IMR-90 (cell line): ENCODE data around the gene CLIC1. TPM values are rescaled to one million over a fixed set of nuclear protein-coding genes. Genes with fewer than 3 reads are reported as not detected.

ENCODE experiments used
- ATAC-seq: fragments of 200-7000 bp; cut with Tn5 transposase; 2 replicates; pipeline ENCODE4 v1.9.1; 2020; ENCODE audit warnings: low read depth, mild to moderate bottlenecking, moderate library complexity
- BruUV-seq: library from RNA; stranded (reverse); fragments of 400-500 nt; replicated peaks from 2 replicates; lab custom pipeline; 2021; lab: Mats Ljungman, UMichigan
- CTCF ChIA-PET: fragments of 300-600 bp; formaldehyde crosslinking; extraction: SDS; loops from one replicate; lab custom pipeline; 2021; ENCODE audit warnings: antibody characterized with exemption; lab: Yijun Ruan, JAX
- POLR2A ChIA-PET: fragments of 300-600 bp; sonication (Branson Sonifier 250); formaldehyde crosslinking; loops from one replicate; lab custom pipeline; 2022; ENCODE audit warnings: antibody characterized with exemption; ENCODE audit not compliant: unreplicated experiment; lab: Charles Lee
- DNase-seq: peaks from one replicate; pipeline ENCODE4 v3.0.0; 2013
- H2AFZ ChIP-seq: replicated peaks from 2 replicates; pipeline ENCODE3; 2013; ENCODE audit warnings: low read length, mild to moderate bottlenecking; ENCODE audit not compliant: poor library complexity
- H2AK5ac ChIP-seq: 2 replicates; pipeline ENCODE4 v1.6.1; 2013; ENCODE audit warnings: low read depth, low read length, inconsistent platforms
- H2AK9ac ChIP-seq: replicated peaks from 2 replicates; pipeline ENCODE3; 2013; ENCODE audit warnings: mild to moderate bottlenecking, low read depth, low read length, moderate library complexity; ENCODE audit not compliant: poor library complexity
- H2BK120ac ChIP-seq: 2 replicates; pipeline ENCODE4 v1.6.1; 2013; ENCODE audit warnings: low read depth, low read length, inconsistent platforms
- H2BK15ac ChIP-seq: 3 replicates; pipeline ENCODE4 v1.6.1; 2013; ENCODE audit warnings: low read depth, low read length, inconsistent platforms
- H2BK20ac ChIP-seq: 2 replicates; pipeline ENCODE4 v1.6.1; 2013; ENCODE audit warnings: low read depth, mild to moderate bottlenecking, inconsistent platforms, low read length, moderate library complexity
- H2BK5ac ChIP-seq: 2 replicates; pipeline ENCODE4 v1.6.1; 2013; ENCODE audit warnings: mild to moderate bottlenecking, low read depth, low read length, inconsistent platforms; ENCODE audit not compliant: poor library complexity, severe bottlenecking
- H3K14ac ChIP-seq: replicated peaks from 2 replicates; pipeline ENCODE4 v1.6.1; 2013; ENCODE audit warnings: low read depth, low read length, inconsistent platforms
- H3K18ac ChIP-seq: 2 replicates; pipeline ENCODE4 v1.6.1; 2013; ENCODE audit warnings: low read depth, low read length, control low read depth
- H3K23ac ChIP-seq: 2 replicates; pipeline ENCODE4 v1.6.1; 2013; ENCODE audit warnings: low read depth, low read length, inconsistent platforms
- H3K27ac ChIP-seq: 2 replicates; pipeline ENCODE4 v1.5.1; 2013; ENCODE audit warnings: mild to moderate bottlenecking, control low read depth, low read length; ENCODE audit not compliant: insufficient read depth
- H3K27me3 ChIP-seq: 2 replicates; pipeline ENCODE4 v1.6.1; 2013; ENCODE audit warnings: low read length; ENCODE audit not compliant: control insufficient read depth, insufficient read depth
- H3K36me3 ChIP-seq: 2 replicates; pipeline ENCODE4 v1.6.1; 2013; ENCODE audit warnings: low read length, mixed read lengths; ENCODE audit not compliant: control insufficient read depth, insufficient read depth
- H3K4ac ChIP-seq: 2 replicates; pipeline ENCODE4 v1.6.1; 2013; ENCODE audit warnings: low read depth, low read length, inconsistent platforms
- H3K4me1 ChIP-seq: 2 replicates; pipeline ENCODE4 v1.6.1; 2013; ENCODE audit warnings: low read length, mixed read lengths; ENCODE audit not compliant: control insufficient read depth, insufficient read depth
- H3K4me2 ChIP-seq: 2 replicates; pipeline ENCODE4 v1.6.1; 2013; ENCODE audit warnings: low read depth, mild to moderate bottlenecking, control low read depth, low read length, moderate library complexity
- H3K4me3 ChIP-seq: 2 replicates; pipeline ENCODE4 v1.5.1; 2013; ENCODE audit warnings: low read depth, mild to moderate bottlenecking, control low read depth, low read length, moderate library complexity; ENCODE audit not compliant: insufficient read depth
- H3K56ac ChIP-seq: 2 replicates; pipeline ENCODE4 v1.6.1; 2013; ENCODE audit warnings: low read length, inconsistent platforms; ENCODE audit not compliant: insufficient read depth; ENCODE audit errors: extremely low read depth
- H3K79me1 ChIP-seq, 2 experiments: 2 replicates each; pipeline ENCODE4 v1.6.1; 2013; ENCODE audit warnings: low read length in 2 of 2, inconsistent platforms in 1 of 2, low read depth in 1 of 2
- H3K9ac ChIP-seq: 2 replicates; pipeline ENCODE4 v1.6.1; 2013; ENCODE audit warnings: low read depth, low read length, control low read depth
- H3K9me1 ChIP-seq: 2 replicates; pipeline ENCODE4 v1.6.1; 2013; ENCODE audit warnings: low read length, inconsistent platforms; ENCODE audit not compliant: insufficient read depth
- H3K9me3 ChIP-seq: 2 replicates; pipeline ENCODE4 v1.6.1; 2013; ENCODE audit warnings: low read length; ENCODE audit not compliant: control insufficient read depth, insufficient read depth
- H4K20me1 ChIP-seq: 2 replicates; pipeline ENCODE4 v1.6.1; 2013; ENCODE audit warnings: low read length, inconsistent platforms; ENCODE audit not compliant: insufficient read depth
- H4K5ac ChIP-seq: 2 replicates; pipeline ENCODE4 v1.6.1; 2013; ENCODE audit warnings: mild to moderate bottlenecking, low read depth, low read length, control low read depth
- H4K8ac ChIP-seq, 2 experiments: 2 replicates each; pipeline ENCODE4 v1.6.1; 2013; ENCODE audit warnings: low read depth in 2 of 2, low read length in 2 of 2, control low read depth in 1 of 2, inconsistent platforms in 1 of 2
- H4K91ac ChIP-seq: 2 replicates; pipeline ENCODE4 v1.6.1; 2013; ENCODE audit warnings: low read depth, low read length, inconsistent platforms; ENCODE audit not compliant: insufficient read depth
- BHLHE40 ChIP-seq: fragments of 150-350 bp; IDR thresholded peaks from 2 replicates; pipeline ENCODE4 v1.6.1; 2016; ENCODE audit warnings: mild to moderate bottlenecking, low read depth, low read length
- CEBPB ChIP-seq: IDR thresholded peaks from 2 replicates; pipeline ENCODE4 v1.6.1; 2012; ENCODE audit warnings: low read depth, low read length, improper control_type of control experiment
- CHD1 ChIP-seq: IDR thresholded peaks from 2 replicates; pipeline ENCODE4 v1.6.1; 2012; ENCODE audit warnings: low read depth, low read length, improper control_type of control experiment
- CTCF ChIP-seq: conservative IDR thresholded peaks from 2 replicates; pipeline ENCODE4 v1.5.1; 2012; ENCODE audit warnings: mild to moderate bottlenecking, low read depth, low read length, improper control_type of control experiment
- ELK1 ChIP-seq: fragments of 150-350 bp; IDR thresholded peaks from 2 replicates; pipeline ENCODE4 v1.6.1; 2016; ENCODE audit warnings: low read depth, mild to moderate bottlenecking, low read length, moderate library complexity, borderline replicate concordance
- FOS ChIP-seq: fragments of 150-350 bp; IDR thresholded peaks from 2 replicates; pipeline ENCODE4 v1.6.1; 2016; ENCODE audit warnings: low read depth, low read length
- MAFK ChIP-seq: IDR thresholded peaks from 2 replicates; pipeline ENCODE4 v1.6.1; 2012; ENCODE audit warnings: low read depth, low read length, improper control_type of control experiment
- MAZ ChIP-seq: IDR thresholded peaks from 2 replicates; pipeline ENCODE4 v1.6.1; 2012; ENCODE audit warnings: low read depth, mild to moderate bottlenecking, low read length, improper control_type of control experiment, moderate library complexity, borderline replicate concordance
- MXI1 ChIP-seq: IDR thresholded peaks from 2 replicates; pipeline ENCODE4 v1.6.1; 2012; ENCODE audit warnings: low read depth, mild to moderate bottlenecking, low read length, moderate library complexity, borderline replicate concordance
- NFE2L2 ChIP-seq: fragments of 150-350 bp; IDR thresholded peaks from 2 replicates; pipeline ENCODE4 v1.6.1; 2016; ENCODE audit warnings: low read depth, mild to moderate bottlenecking, low read length
- POLR2A ChIP-seq: IDR thresholded peaks from 2 replicates; pipeline ENCODE4 v1.6.1; 2012; ENCODE audit warnings: mild to moderate bottlenecking, low read depth, low read length
- RAD21 ChIP-seq: IDR thresholded peaks from 2 replicates; pipeline ENCODE4 v1.6.1; 2012; ENCODE audit warnings: low read length, improper control_type of control experiment
- RCOR1 ChIP-seq: IDR thresholded peaks from 2 replicates; pipeline ENCODE4 v1.6.1; 2012; ENCODE audit warnings: mild to moderate bottlenecking, low read length, improper control_type of control experiment; ENCODE audit not compliant: insufficient replicate concordance
- RFX5 ChIP-seq: IDR thresholded peaks from 2 replicates; pipeline ENCODE4 v1.8.0; 2012; ENCODE audit warnings: low read depth, mild to moderate bottlenecking, low read length, moderate library complexity
- SMC3 ChIP-seq: fragments of 150-350 bp; IDR thresholded peaks from 2 replicates; pipeline ENCODE4 v1.6.1; 2016; ENCODE audit warnings: low read depth, mild to moderate bottlenecking, antibody characterized with exemption, low read length, moderate library complexity
- USF2 ChIP-seq: fragments of 150-350 bp; IDR thresholded peaks from 2 replicates; pipeline ENCODE4 v1.6.1; 2017; ENCODE audit warnings: mild to moderate bottlenecking, antibody characterized with exemption, low read length, low read depth
- WGBS, 2 experiments: methylation state at CpG; one replicate each; pipeline versions ENCODE4 v1.1.5 to v1.1.7; 2013; ENCODE audit warnings: missing lambda C conversion rate in 2 of 2; ENCODE audit not compliant: insufficient read length in 1 of 2; ENCODE audit errors: extremely low coverage in 2 of 2; 5-methylcytosine and 5-hydroxymethylcytosine counted together
- dilution Hi-C: fragments of 300-500 bp; cut with HindIII; formaldehyde crosslinking; loops from one replicate; pipeline ENCODE4 v1.14.3; 2018; ENCODE audit warnings: low sequenced_read_pairs; ENCODE audit not compliant: unreplicated experiment
- in situ Hi-C: fragments of 300-500 bp; cut with MboI; formaldehyde crosslinking; loops from 3 replicates; pipeline ENCODE4 v1.14.3; 2019; ENCODE audit warnings: low sequenced_read_pairs, inconsistent platforms, mixed read lengths
- intact Hi-C: fragments of 100-400 bp; cut with micrococcal nuclease; formaldehyde crosslinking; loops from 2 replicates; pipeline ENCODE4 v1.10.0; 2022
- polyA plus RNA-seq, 3 experiments: library from polyadenylated mRNA; depleted of rRNA; stranded (reverse); fragments of >200 nt; gene quantifications; 2 replicates each; pipeline ENCODE4 v1.2.3, GENCODE V29; 2012; ENCODE audit warnings: low replicate concordance in 1 of 3
- total RNA-seq: library from RNA; depleted of rRNA; stranded (reverse); fragments of >200 nt; gene quantifications from 2 replicates; pipeline ENCODE4 v1.2.3, GENCODE V29; 2012

The CLIC1 gene
- total and polyA plus RNA-seq, 2 of the 4 experiments (the other 2 are of a cell fraction): 706 to 1,185 TPM

- intact Hi-C loops (no loop called here), in situ Hi-C loops (no loop called here), dilution Hi-C loops (no loop called here)
- Histone ChIP-seq H2AFZ (no peak overlapping the region), H3K9me1 (peaks cover 8% of the 10 kb centered on the region), H2BK120ac (no peak overlapping the region), H3K36me3 (peaks cover 2% of the 10 kb centered on the region; the same call in 1 of the 2 replicates), H4K20me1 (0 out of 2 replicates have a peak, but pooled peaks cover 7% of the 10 kb centered on the region), H2BK20ac (no peak overlapping the region), H3K18ac (no peak overlapping the region), H3K14ac (no peak overlapping the region), H3K56ac (no peak overlapping the region), H2BK15ac (no peak overlapping the region), H4K8ac (no peak overlapping the region), H3K9ac (no peak overlapping the region), H3K27ac (no peak overlapping the region), H3K4me2 (no peak overlapping the region), H3K4me1 (peaks cover 6% of the 10 kb centered on the region), H2AK9ac (no peak overlapping the region), H2BK5ac (no peak overlapping the region), H3K9me3 (no peaks in the 10 kb centered on the region), H4K91ac (no peak overlapping the region), H3K23ac (no peak overlapping the region), H3K4me3 (no peak overlapping the region), H4K5ac (no peak overlapping the region), H3K27me3 (peaks cover 6% of the 10 kb centered on the region; the same call in 1 of the 2 replicates), H2AK5ac (no peak overlapping the region), H3K4ac (no peak overlapping the region), H3K79me1 (peaks cover 12 to 19% of the 10 kb centered on the region in 2 experiments)
- no CpG with 5 or more reads among the region's 6 CpGs for WGBS, 2 experiments
- BruUV-seq: no TSS peak
- POLR2A ChIA-PET: no interaction called here
- ATAC-seq (no peak), DNase-seq (no peak)
- no peak for TF ChIP-seq SMC3
- no peak for TF ChIP-seq RFX5
- no peak for TF ChIP-seq NFE2L2
- no peak for TF ChIP-seq MAZ
- TF ChIP-seq CTCF: no peak
- no peak for TF ChIP-seq USF2
- TF ChIP-seq RAD21: no peak
- no peak for TF ChIP-seq POLR2A
- no peak for TF ChIP-seq FOS
- no peak for TF ChIP-seq BHLHE40
- TF ChIP-seq MAFK: no peak
- no peak for TF ChIP-seq CHD1
- TF ChIP-seq ELK1: no peak
- no peak for TF ChIP-seq RCOR1
- no peak for TF ChIP-seq CEBPB
- TF ChIP-seq MXI1: no peak
- CTCF ChIA-PET: no interaction called here
Measured at GRCh38 chr6:31705931-31706330, 30.4 kb downstream of the CLIC1 start.
